Measurements from ENCODE around the gene PAPOLB.

DNA sequence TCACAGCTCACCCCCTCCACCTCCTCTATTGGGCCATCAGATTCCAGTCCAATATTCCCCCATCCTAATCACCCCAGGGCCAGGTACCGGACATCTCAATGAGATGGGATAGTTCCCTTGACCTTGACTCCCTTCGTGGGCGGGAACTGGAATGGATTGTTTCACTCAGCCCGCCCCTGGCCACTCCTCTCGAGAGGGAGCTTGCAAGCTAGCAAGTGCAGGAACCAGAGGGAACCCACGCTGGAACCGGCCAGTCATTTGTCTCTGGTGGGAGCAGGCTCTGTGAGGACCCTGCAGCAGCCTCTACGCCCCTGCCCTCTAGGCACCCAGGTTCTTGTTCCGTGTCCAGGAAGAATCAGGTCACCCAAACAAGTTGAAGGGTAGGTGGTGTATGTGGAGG lies 32.7 kb upstream of the PAPOLB start:
- TF ChIP-seq EP300 (IDR thresholded peaks at IDR 0.05) (no peak), POLR2AphosphoS5 (IDR thresholded peaks at IDR 0.05) (no peak)
